A549 (cell line): ENCODE results near the gene LBH. TPM values are rescaled to one million over a fixed set of nuclear protein-coding genes. Genes with fewer than 3 reads are reported as not detected.

ENCODE experiments used
- ATAC-seq, 2 experiments: fragments of 200-7000 bp in 1 of 2; fragments of >200 bp in 1 of 2; cut with Nextera tagmentation in 1 of 2; cut with Tn5 transposase in 1 of 2; 3 replicates each; pipeline versions ENCODE4 v1.8.0 to v1.9.1; 2018 to 2020; ENCODE audit warnings: mild to moderate bottlenecking in 1 of 2, moderate library complexity in 1 of 2
- CTCF ChIA-PET: fragments of 300-600 bp; sonication (Branson Sonifier 250); formaldehyde crosslinking; extraction: SDS; loops from one replicate; lab custom pipeline; 2021; ENCODE audit warnings: antibody characterized with exemption, inconsistent platforms; lab: Yijun Ruan, JAX
- POLR2A ChIA-PET: fragments of 350-600 bp; formaldehyde crosslinking; extraction: SDS; loops from one replicate; lab custom pipeline; 2021; ENCODE audit warnings: antibody characterized with exemption, inconsistent platforms; lab: Yijun Ruan, JAX
- DNase-seq, 2 experiments: peaks; one replicate each; pipeline versions ENCODE4 v3.0.0 to v3.0.0-alpha.2; 2011 to 2016; ENCODE audit warnings: low read depth in 1 of 2, low spot score in 1 of 2
- FAIRE-seq: peaks from 2 replicates; lab custom pipeline; 2011; peaks lifted over from hg19 to GRCh38; lab: Jason Lieb, UNC
- H3K27ac ChIP-seq, 2 experiments: fragments of >200 bp; sonication (Bioruptor Twin); formaldehyde crosslinking; 3 replicates each; pipeline ENCODE4 v1.5.1; 2016 to 2017
- H3K4me1 ChIP-seq: fragments of >200 bp; sonication (Bioruptor Twin); formaldehyde crosslinking; 3 replicates; pipeline ENCODE4 v1.6.1; 2016
- H3K4me2 ChIP-seq: fragments of >200 bp; sonication (Bioruptor Twin); formaldehyde crosslinking; 3 replicates; pipeline ENCODE4 v1.6.1; 2016
- H3K4me3 ChIP-seq: fragments of >200 bp; sonication (Bioruptor Twin); formaldehyde crosslinking; 3 replicates; pipeline ENCODE4 v1.5.1; 2016
- H3K9me3 ChIP-seq: fragments of >200 bp; sonication (Bioruptor Twin); formaldehyde crosslinking; 3 replicates; pipeline ENCODE4 v1.6.1; 2016
- BCL3 ChIP-seq: fragments of >200 bp; sonication (Bioruptor Twin); formaldehyde crosslinking; IDR thresholded peaks from 3 replicates; pipeline ENCODE4 v1.6.1; 2016
- CBX8 ChIP-seq: fragments of 200-600 bp; sonication (generic); IDR thresholded peaks from 2 replicates; pipeline ENCODE4 v1.6.1; 2016
- CHD4 ChIP-seq: fragments of 200-600 bp; sonication (generic); IDR thresholded peaks from 2 replicates; pipeline ENCODE4 v1.6.1; 2016; ENCODE audit warnings: antibody characterized with exemption, mild to moderate bottlenecking, borderline replicate concordance
- CTCF ChIP-seq: fragments of >200 bp; sonication (Bioruptor Twin); formaldehyde crosslinking; IDR thresholded peaks from 3 replicates; pipeline ENCODE4 v1.5.1; 2016
- EP300 ChIP-seq, 2 experiments: fragments of >200 bp; sonication (Bioruptor Twin); formaldehyde crosslinking; IDR thresholded peaks; 2 replicates in 1 of 2; 3 replicates in 1 of 2; pipeline ENCODE4 v1.6.1; 2016 to 2017
- FOSB ChIP-seq: fragments of 250-450 bp; sonication (Bioruptor Pico); IDR thresholded peaks from 2 replicates; pipeline ENCODE4 v1.5.0; 2020; ENCODE audit warnings: mild to moderate bottlenecking, moderate library complexity
- FOSL2 ChIP-seq, 2 experiments: fragments of 450-650 bp in 1 of 2; fragments of >200 bp in 1 of 2; sonication (Bioruptor Twin) in 1 of 2; formaldehyde crosslinking; IDR thresholded peaks; 2 replicates each; pipeline versions ENCODE4 v1.5.0 to v1.6.1; 2016 to 2020; ENCODE audit warnings: mild to moderate bottlenecking in 1 of 2, moderate library complexity in 1 of 2
- GATA3 ChIP-seq: IDR thresholded peaks from 2 replicates; pipeline ENCODE4 v1.6.1; 2012; ENCODE audit warnings: borderline replicate concordance
- HDAC2 ChIP-seq: fragments of 200-600 bp; sonication (generic); IDR thresholded peaks from 2 replicates; pipeline ENCODE4 v1.6.1; 2016
- HOXA7 ChIP-seq: fragments of 250-450 bp; sonication (Bioruptor Pico); IDR thresholded peaks from 2 replicates; pipeline ENCODE4 v1.5.0; 2020; ENCODE audit warnings: mild to moderate bottlenecking, moderate library complexity
- JUN ChIP-seq, 2 experiments: fragments of >200 bp; sonication (Bioruptor Twin); formaldehyde crosslinking; IDR thresholded peaks; 2 replicates in 1 of 2; 3 replicates in 1 of 2; pipeline ENCODE4 v1.6.1; 2016 to 2017
- JUNB ChIP-seq: fragments of >200 bp; sonication (Bioruptor Twin); formaldehyde crosslinking; IDR thresholded peaks from 2 replicates; pipeline ENCODE4 v1.6.1; 2016
- KDM1A ChIP-seq: fragments of 200-600 bp; sonication (generic); IDR thresholded peaks from 2 replicates; pipeline ENCODE4 v1.6.1; 2016; ENCODE audit warnings: low read depth, mild to moderate bottlenecking
- PBX3 ChIP-seq: IDR thresholded peaks from 2 replicates; pipeline ENCODE4 v1.6.1; 2012
- RAD21 ChIP-seq, 2 experiments: fragments of >200 bp in 1 of 2; sonication (Bioruptor Twin) in 1 of 2; formaldehyde crosslinking in 1 of 2; IDR thresholded peaks in 1 of 2; conservative IDR thresholded peaks in 1 of 2; 2 replicates in 1 of 2; 3 replicates in 1 of 2; pipeline ENCODE4 v1.6.1; 2012 to 2018; ENCODE audit warnings: inconsistent platforms in 1 of 2
- RCOR1 ChIP-seq: fragments of 150-350 bp; IDR thresholded peaks from 2 replicates; pipeline ENCODE4 v1.6.1; 2014; ENCODE audit warnings: antibody characterized with exemption, low read length, low read depth
- REST ChIP-seq: fragments of 200-600 bp; sonication (generic); IDR thresholded peaks from 2 replicates; pipeline ENCODE4 v1.6.1; 2016; ENCODE audit warnings: antibody characterized with exemption, mild to moderate bottlenecking, moderate library complexity
- RFX5 ChIP-seq: fragments of 450-650 bp; IDR thresholded peaks from 2 replicates; pipeline ENCODE4 v1.7.1; 2014; ENCODE audit warnings: antibody characterized with exemption, mild to moderate bottlenecking, moderate library complexity
- SMC3 ChIP-seq: fragments of >200 bp; sonication (Bioruptor Twin); formaldehyde crosslinking; IDR thresholded peaks from 3 replicates; pipeline ENCODE4 v1.6.1; 2018; ENCODE audit warnings: inconsistent platforms
- SREBF2 ChIP-seq: fragments of 450-650 bp; IDR thresholded peaks from 2 replicates; pipeline ENCODE4 v1.6.1; 2014; ENCODE audit warnings: mild to moderate bottlenecking, moderate library complexity
- TP53 ChIP-seq: fragments of 250-450 bp; sonication (Bioruptor Pico); IDR thresholded peaks from 2 replicates; pipeline ENCODE4 v1.5.0; 2021; ENCODE audit warnings: mild to moderate bottlenecking, moderate library complexity
- ZSCAN20 ChIP-seq: fragments of 250-450 bp; sonication (Bioruptor Pico); IDR thresholded peaks from 2 replicates; pipeline ENCODE4 v1.8.0; 2022; ENCODE audit warnings: mild to moderate bottlenecking, moderate library complexity
- WGBS: methylation state at CpG from one replicate; pipeline ENCODE4 v1.1.6; 2017; ENCODE audit errors: missing lambda C conversion rate; 5-methylcytosine and 5-hydroxymethylcytosine counted together
- polyA plus RNA-seq, 4 experiments: library from polyadenylated mRNA; depleted of rRNA in 3 of 4; stranded (reverse); fragments of >200 nt; fragmentation: RNase III in 1 of 4; extraction: RNeasy Plus Mini Kit Qiagen cat#74134 plus additional on column Dnase treatment in 1 of 4; gene quantifications; 2 replicates in 3 of 4; 3 replicates in 1 of 4; pipeline ENCODE4 v1.2.3, GENCODE V29; 2011 to 2017

Gene LBH
- polyA plus RNA-seq, 2 of the 4 experiments (the other 2 are of a cell fraction) = 163 to 216 TPM

GRCh38 chr2:30232801-30233130, 1.4 kb downstream of the LBH start:
- Histone ChIP-seq H3K4me1 (peaks cover 47% of the 10 kb centered on the region), H3K4me3 (peak overlapping the region; percentile 97), H3K27ac (peak overlapping the region; percentile 92 to 94), H3K9me3 (no peaks in the 10 kb centered on the region)
- DNase-seq (peak in 1 of 2 experiments; percentile 35), FAIRE-seq (no peak), ATAC-seq (peak in 1 of 2 experiments; percentile 13; a peak in 4 of 6 replicates)
- 1% methylated on average over 8 of the region's 8 CpGs for WGBS
- POLR2A ChIA-PET = interaction anchor here (1.0 to 3.9 kb wide), 21 partner anchors 12 to 477 kb away, joined by 3 to 70 read pairs (median 8); partner anchors contain the start of gene LCLAT1
- TF ChIP-seq SREBF2 (no peak), CTCF (no peak; the same call in 2 of the 3 replicates), BCL3 (no peak), CHD4 (no peak), RFX5 (no peak)
- TF ChIP-seq, all 56 proteins: peak for 0
- H3K4me2 ChIP-seq = peak overlapping the region; percentile 83
- CTCF ChIA-PET = interaction anchor here (0.6 to 10.4 kb wide), 11 partner anchors 11 to 479 kb away, joined by 3 to 135 read pairs (median 3); no protein-coding TSS in a partner anchor

GRCh38 chr2:30233271-30234009, 2.1 kb downstream of the LBH start:
- peak overlapping the region; percentile 83 for H3K4me2 ChIP-seq
- CTCF ChIA-PET = interaction anchor here (0.6 to 10.4 kb wide), 17 partner anchors 10 to 480 kb away, joined by 3 to 135 read pairs (median 3); no protein-coding TSS in a partner anchor
- TF ChIP-seq RAD21 (conservative IDR thresholded peaks at IDR 0.05 in 1 of 2, IDR thresholded peaks at IDR 0.05 in 1 of 2) (0 out of 5 replicates have a peak, but pooled peaks of 1 of the 2 experiments have one; percentile 5), HOXA7 (CRISPR knock-in tag) (peak; percentile 34; the same call in 1 of the 2 replicates), ZSCAN20 (no peak), SMC3 (0 out of 3 replicates have a peak, but pooled peaks have one; percentile 22), FOSB (CRISPR knock-in tag) (no peak)
- TF ChIP-seq, all 56 proteins: peak for 3
- peak in 1 of 2 experiments; percentile 22 for DNase-seq
- Histone ChIP-seq H3K4me3 (peak overlapping the region; percentile 97), H3K9me3 (no peaks in the 10 kb centered on the region), H3K27ac (peak overlapping the region; percentile 92 to 94), H3K4me1 (peaks cover 54% of the 10 kb centered on the region)
- ATAC-seq = no peak
- no peak for FAIRE-seq
- POLR2A ChIA-PET = interaction anchor here (0.6 to 3.9 kb wide), 10 partner anchors 25 to 189 kb away, joined by 3 to 70 read pairs (median 8); no protein-coding TSS in a partner anchor
- 23% methylated on average over 4 of the region's 4 CpGs for WGBS

- no peak for FAIRE-seq
- 27% methylated on average over 12 of the region's 12 CpGs for WGBS
- TF ChIP-seq FOSL2 (IDR thresholded peaks at IDR 0.05) (no peak), FOSL2 (CRISPR knock-in tag; IDR thresholded peaks at IDR 0.05) (peak; percentile 34), HDAC2 (peak; percentile 69; the same call in 1 of the 2 replicates), PBX3 (0 out of 2 replicates have a peak, but pooled peaks have one; percentile 32), KDM1A (peak; percentile 89; the same call in 1 of the 2 replicates), CBX8 (no peak), JUN (IDR thresholded peaks at IDR 0.05) (peak; percentile 17 to 25; a peak in 2 of 5 replicates), GATA3 (peak; percentile 71), TP53 (CRISPR knock-in tag) (0 out of 2 replicates have a peak, but pooled peaks have one; percentile 38), RCOR1 (peak; percentile 74; the same call in 1 of the 2 replicates), JUNB (peak; percentile 37; the same call in 1 of the 2 replicates), EP300 (IDR thresholded peaks at IDR 0.05) (peak in 1 of 2 experiments; percentile 34; a peak in 1 of 5 replicates), REST (no peak)
These were observed 3.0 kb downstream of the LBH start for GRCh38 chr2:30234180-30234971.

More at GRCh38 chr2:30234180-30234971, 3.0 kb downstream of the LBH start:
- peak overlapping the region; percentile 92 to 94 for H3K27ac ChIP-seq
- ATAC-seq = peak; percentile 22 to 51; a peak in 4 of 6 replicates
- peak overlapping the region; percentile 83 for H3K4me2 ChIP-seq
- POLR2A ChIA-PET = interaction anchor here (0.6 to 3.9 kb wide), 10 partner anchors 34 to 188 kb away, joined by 3 to 70 read pairs (median 4); partner anchors contain the start of gene YPEL5
- peak; percentile 65 to 89 for DNase-seq
- CTCF ChIA-PET = interaction anchor here (0.6 to 10.4 kb wide), 12 partner anchors 9 to 479 kb away, joined by 3 to 135 read pairs (median 3); no protein-coding TSS in a partner anchor
- peak overlapping the region; percentile 97 for H3K4me3 ChIP-seq
- H3K4me1 ChIP-seq = peaks cover 63% of the 10 kb centered on the region
- H3K9me3 ChIP-seq = no peaks in the 10 kb centered on the region
